Transverse colon (tissue), 4 donors: ENCODE data around the gene ANKRD33B. TPM values are rescaled to one million over a fixed set of nuclear protein-coding genes. Genes with fewer than 3 reads are reported as not detected.

Experiments
- DNase-seq: peaks from one replicate; pipeline ENCODE4 v3.0.0-alpha.2; 2019
- H3K27ac ChIP-seq, 4 donors: fragments of 200-600 bp; sonication (generic); 2 replicates each; pipeline ENCODE4 v1.5.1; 2016 to 2018; ENCODE audit warnings: inconsistent platforms in 4 of 4
- H3K27me3 ChIP-seq: fragments of 200-600 bp; sonication (generic); 2 replicates; pipeline ENCODE4 v1.5.1; 2017; ENCODE audit warnings: inconsistent platforms
- H3K36me3 ChIP-seq, 4 donors: fragments of 200-600 bp; sonication (generic); 2 replicates each; pipeline ENCODE4 v1.5.1; 2017 to 2019; ENCODE audit warnings: inconsistent platforms in 4 of 4
- H3K4me1 ChIP-seq, 4 donors: fragments of 200-600 bp; sonication (generic); 2 replicates each; pipeline ENCODE4 v1.5.1; 2017 to 2020; ENCODE audit warnings: inconsistent platforms in 4 of 4
- H3K4me3 ChIP-seq, 4 donors: fragments of 200-600 bp; sonication (generic); 1 replicate in 1 of 4; 2 replicates in 3 of 4; pipeline versions ENCODE4 v1.5.1 to v1.6.1; 2017 to 2019; ENCODE audit warnings: inconsistent platforms in 4 of 4
- H3K9me3 ChIP-seq, 2 donors: fragments of 200-600 bp; sonication (generic); 2 replicates each; pipeline ENCODE4 v1.5.1; 2017 to 2019; ENCODE audit warnings: inconsistent platforms in 2 of 2
- EP300 ChIP-seq: sonication (generic); formaldehyde crosslinking; IDR thresholded peaks from one replicate; pipeline ENCODE4 v1.6.1; 2017; ENCODE audit warnings: antibody characterized with exemption, low read depth
- POLR2A ChIP-seq: fragments of 450-650 bp; IDR thresholded peaks from one replicate; pipeline ENCODE4 v1.6.1; 2016; ENCODE audit warnings: antibody characterized with exemption, mild to moderate bottlenecking, moderate library complexity
- POLR2AphosphoS5 ChIP-seq, 3 donors: sonication (generic); formaldehyde crosslinking; IDR thresholded peaks; one replicate each; pipeline ENCODE4 v1.6.1; 2016; ENCODE audit warnings: antibody characterized with exemption in 3 of 3
- WGBS, 2 donors: methylation state at CpG; one replicate each; pipeline ENCODE4 v1.1.5; 2018; ENCODE audit warnings: low coverage in 1 of 2; 5-methylcytosine and 5-hydroxymethylcytosine counted together
- in situ Hi-C, 4 donors: fragments of 200-750 bp; cut with MboI; loops; one replicate each; pipeline versions ENCODE4 v1.15.0 to v1.15.1; 2017; ENCODE audit warnings: low sequenced_read_pairs in 3 of 4, low pct_ligation_motif_present in 1 of 4, low pct_unique_long_range_greater_than_20kb in 1 of 4
- intact Hi-C: fragments of 100-400 bp; cut with DNase I; formaldehyde crosslinking; loops from one replicate; pipeline ENCODE4 v1.15.1; 2023; ENCODE audit warnings: low total_unique reads
- total RNA-seq, 4 donors: library from RNA; depleted of rRNA; stranded (reverse); fragments of >200 nt; gene quantifications; one replicate each; pipeline ENCODE4 v1.1.0, GENCODE V29; 2016
- TF ChIP-seq, protein P1 (sequence below), 5 experiments: fragments of 200-600 bp in 3 of 5; fragments of 450-650 bp in 2 of 5; sonication (generic) in 3 of 5; IDR thresholded peaks; 1 replicate in 2 of 5; 2 replicates in 3 of 5; pipeline ENCODE4 v1.5.1; 2016 to 2017; ENCODE audit warnings: antibody characterized with exemption in 5 of 5, inconsistent platforms in 3 of 5, mild to moderate bottlenecking in 2 of 5, moderate library complexity in 1 of 5

Gene ANKRD33B
- total RNA-seq, 4 donors from 2014 or later = 0.20 to 3.2 (median 1.4) TPM

GRCh38 chr5:10583663-10584572, 20.0 kb downstream of the ANKRD33B start:
- H3K36me3 ChIP-seq = no peaks in the 10 kb centered on the region
- peaks cover 4% of the 10 kb centered on the region for H3K27me3 ChIP-seq
- in situ Hi-C loops (no loop called here), intact Hi-C loops (no loop called here)
- no peak overlapping the region for H3K27ac ChIP-seq
- no peaks in the 10 kb centered on the region for H3K4me1 ChIP-seq
- 17 to 61% methylated on average over 1 to 13 of the region's 13 CpGs for WGBS, 2 donors
- no peak overlapping the region for H3K4me3 ChIP-seq
- DNase-seq = no peak
- H3K9me3 ChIP-seq = no peaks in the 10 kb centered on the region
- TF ChIP-seq POLR2A = no peak
- no peak for TF ChIP-seq POLR2AphosphoS5 (IDR thresholded peaks at IDR 0.05)
- TF ChIP-seq, protein P1, sequence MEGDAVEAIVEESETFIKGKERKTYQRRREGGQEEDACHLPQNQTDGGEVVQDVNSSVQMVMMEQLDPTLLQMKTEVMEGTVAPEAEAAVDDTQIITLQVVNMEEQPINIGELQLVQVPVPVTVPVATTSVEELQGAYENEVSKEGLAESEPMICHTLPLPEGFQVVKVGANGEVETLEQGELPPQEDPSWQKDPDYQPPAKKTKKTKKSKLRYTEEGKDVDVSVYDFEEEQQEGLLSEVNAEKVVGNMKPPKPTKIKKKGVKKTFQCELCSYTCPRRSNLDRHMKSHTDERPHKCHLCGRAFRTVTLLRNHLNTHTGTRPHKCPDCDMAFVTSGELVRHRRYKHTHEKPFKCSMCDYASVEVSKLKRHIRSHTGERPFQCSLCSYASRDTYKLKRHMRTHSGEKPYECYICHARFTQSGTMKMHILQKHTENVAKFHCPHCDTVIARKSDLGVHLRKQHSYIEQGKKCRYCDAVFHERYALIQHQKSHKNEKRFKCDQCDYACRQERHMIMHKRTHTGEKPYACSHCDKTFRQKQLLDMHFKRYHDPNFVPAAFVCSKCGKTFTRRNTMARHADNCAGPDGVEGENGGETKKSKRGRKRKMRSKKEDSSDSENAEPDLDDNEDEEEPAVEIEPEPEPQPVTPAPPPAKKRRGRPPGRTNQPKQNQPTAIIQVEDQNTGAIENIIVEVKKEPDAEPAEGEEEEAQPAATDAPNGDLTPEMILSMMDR (IDR thresholded peaks at IDR 0.05) = no peak
- no peak for TF ChIP-seq EP300

- in situ Hi-C loops = no loop called here
- intact Hi-C loops = loop anchor here (1.0 kb wide), 1 partner anchor 10 kb away; no protein-coding TSS in a partner anchor
- Histone ChIP-seq H3K27ac (no peak overlapping the region), H3K4me3 (no peak overlapping the region), H3K27me3 (peaks cover 4% of the 10 kb centered on the region), H3K36me3 (no peaks in the 10 kb centered on the region), H3K4me1 (no peaks in the 10 kb centered on the region), H3K9me3 (no peaks in the 10 kb centered on the region)
- 79 to 86% methylated on average over 8 of the region's 8 CpGs for WGBS, 2 donors
- no peak for TF ChIP-seq POLR2AphosphoS5 (IDR thresholded peaks at IDR 0.05)
- TF ChIP-seq POLR2A = no peak
- TF ChIP-seq, protein P1 (IDR thresholded peaks at IDR 0.05) = no peak
- TF ChIP-seq EP300 = no peak
- DNase-seq = no peak
Observed at GRCh38 chr5:10584714-10585517, 21.0 kb downstream of the ANKRD33B start.

GRCh38 chr5:10585518-10585915, 21.6 kb downstream of the ANKRD33B start:
- TF ChIP-seq POLR2AphosphoS5 (IDR thresholded peaks at IDR 0.05) = no peak
- no peak for TF ChIP-seq POLR2A
- TF ChIP-seq EP300 = no peak
- TF ChIP-seq, protein P1 (IDR thresholded peaks at IDR 0.05) = no peak
- DNase-seq = no peak
- peaks cover 4% of the 10 kb centered on the region for H3K27me3 ChIP-seq
- no peaks in the 10 kb centered on the region for H3K36me3 ChIP-seq
- no peak overlapping the region for H3K27ac ChIP-seq
- intact Hi-C loops = loop anchor here (1.0 kb wide), 1 partner anchor 10 kb away; no protein-coding TSS in a partner anchor
- no peaks in the 10 kb centered on the region for H3K4me1 ChIP-seq
- WGBS, 2 donors = 57 to 91% methylated on average over 1 to 5 of the region's 5 CpGs
- no peaks in the 10 kb centered on the region for H3K9me3 ChIP-seq
- in situ Hi-C loops = no loop called here
- H3K4me3 ChIP-seq = no peak overlapping the region

DNA sequence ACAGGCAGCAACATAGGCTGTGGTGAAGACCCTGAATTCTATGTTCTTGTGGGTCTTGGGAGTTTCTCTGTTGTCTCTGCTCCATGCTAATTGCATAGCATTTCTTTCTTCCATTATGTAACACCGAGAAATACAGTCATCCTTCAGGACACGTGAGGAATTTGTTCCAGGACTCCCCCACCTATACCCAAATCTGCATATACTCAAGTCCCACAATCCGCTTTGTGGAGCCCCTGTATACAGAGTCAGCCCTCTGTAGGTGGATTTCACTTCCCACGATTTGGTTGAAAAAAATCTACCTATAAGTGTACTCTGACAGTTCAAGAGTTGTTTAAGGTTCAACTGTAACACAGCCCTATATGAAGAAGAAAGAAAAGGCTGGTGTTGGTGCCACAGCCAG, 22.1 kb downstream of the ANKRD33B start:
- WGBS, 2 donors = 74 to 87% methylated on average over 4 of the region's 4 CpGs
- peaks cover 4% of the 10 kb centered on the region for H3K27me3 ChIP-seq
- H3K4me1 ChIP-seq = no peaks in the 10 kb centered on the region
- H3K36me3 ChIP-seq = no peaks in the 10 kb centered on the region
- no peak overlapping the region for H3K27ac ChIP-seq
- no peaks in the 10 kb centered on the region for H3K9me3 ChIP-seq
- DNase-seq = no peak
- in situ Hi-C loops (no loop called here), intact Hi-C loops (no loop called here)
- no peak overlapping the region for H3K4me3 ChIP-seq
- TF ChIP-seq POLR2AphosphoS5 (IDR thresholded peaks at IDR 0.05) = no peak
- no peak for TF ChIP-seq POLR2A
- TF ChIP-seq, protein P1 (IDR thresholded peaks at IDR 0.05) = no peak
- TF ChIP-seq EP300 = no peak
